H1 (cell line): Measurements from ENCODE around the gene EYA4. TPM values are rescaled to one million over a fixed set of nuclear protein-coding genes. Genes with fewer than 3 reads are reported as not detected.

Experiments
- CTCF ChIA-PET: fragments of 300-600 bp; sonication (Branson Sonifier 250); formaldehyde crosslinking; loops from one replicate; lab custom pipeline; 2021; ENCODE audit not compliant: partially characterized antibody; lab: Charles Lee
- POLR2A ChIA-PET: fragments of 300-600 bp; sonication (Branson Sonifier 250); formaldehyde crosslinking; loops from one replicate; lab custom pipeline; 2021; ENCODE audit warnings: inconsistent platforms; ENCODE audit not compliant: partially characterized antibody; lab: Charles Lee
- DNase-seq, 2 experiments: peaks; one replicate each; pipeline versions ENCODE4 v3.0.0 to v3.0.0-alpha.2; 2010 to 2022; ENCODE audit warnings: low spot score in 2 of 2, low read depth in 1 of 2, mixed read lengths in 1 of 2
- FAIRE-seq: peaks from 2 replicates; lab custom pipeline; 2011; peaks lifted over from hg19 to GRCh38; lab: Jason Lieb, UNC
- H2AFZ ChIP-seq: 2 replicates; pipeline ENCODE4 v1.8.1; 2012; ENCODE audit warnings: low read length, inconsistent platforms
- H2AK5ac ChIP-seq: 2 replicates; pipeline ENCODE4 v1.6.1; 2013; ENCODE audit warnings: low read depth, low read length
- H2BK120ac ChIP-seq: replicated peaks from 2 replicates; pipeline ENCODE3; 2013; ENCODE audit warnings: low read depth, low read length, inconsistent platforms
- H2BK12ac ChIP-seq: 2 replicates; pipeline ENCODE4 v1.6.1; 2013; ENCODE audit warnings: low read depth, low read length
- H2BK15ac ChIP-seq: 2 replicates; pipeline ENCODE4 v1.6.1; 2013; ENCODE audit warnings: low read length
- H2BK20ac ChIP-seq: 2 replicates; pipeline ENCODE4 v1.6.1; 2013; ENCODE audit warnings: low read length
- H2BK5ac ChIP-seq: 2 replicates; pipeline ENCODE4 v1.6.1; 2013; ENCODE audit warnings: low read depth, low read length
- H3K14ac ChIP-seq: 2 replicates; pipeline ENCODE4 v1.6.1; 2013; ENCODE audit warnings: inconsistent platforms; ENCODE audit not compliant: insufficient read length
- H3K18ac ChIP-seq: 2 replicates; pipeline ENCODE4 v1.6.1; 2013; ENCODE audit warnings: low read length; ENCODE audit errors: extremely low read depth
- H3K23ac ChIP-seq: 2 replicates; pipeline ENCODE4 v1.6.1; 2013; ENCODE audit warnings: inconsistent platforms; ENCODE audit not compliant: insufficient read length
- H3K23me2 ChIP-seq: 2 replicates; pipeline ENCODE4 v1.6.1; 2013; ENCODE audit warnings: low read depth, low read length
- H3K27ac ChIP-seq: 2 replicates; pipeline ENCODE4 v1.6.1; 2011; ENCODE audit warnings: low read depth, low read length, inconsistent platforms
- H3K27me3 ChIP-seq, 4 experiments: replicated peaks in 1 of 4; 1 replicate in 1 of 4; 2 replicates in 3 of 4; pipeline versions ENCODE4 v1.6.1 to v1.8.1; 2011 to 2013; ENCODE audit warnings: low read length in 3 of 4, mild to moderate bottlenecking in 3 of 4, inconsistent platforms in 2 of 4, mixed read lengths in 2 of 4, moderate library complexity in 1 of 4; ENCODE audit not compliant: control insufficient read depth in 3 of 4, insufficient read depth in 3 of 4; ENCODE audit errors: extremely low read depth in 1 of 4
- H3K36me3 ChIP-seq, 4 experiments: 2 replicates each; pipeline versions ENCODE4 v1.6.1 to v1.8.1; 2011 to 2013; ENCODE audit warnings: mild to moderate bottlenecking in 4 of 4, low read length in 3 of 4, moderate library complexity in 2 of 4, control low read depth in 1 of 4, inconsistent platforms in 1 of 4; ENCODE audit not compliant: insufficient read depth in 4 of 4, control insufficient read depth in 2 of 4
- H3K4ac ChIP-seq: replicated peaks from 2 replicates; pipeline ENCODE3; 2013; ENCODE audit warnings: low read length, low read depth, mixed read lengths, inconsistent platforms; ENCODE audit not compliant: insufficient read length
- H3K4me1 ChIP-seq, 4 experiments: replicated peaks in 1 of 4; 1 replicate in 1 of 4; 2 replicates in 3 of 4; pipeline versions ENCODE4 v1.6.1 to v1.8.1; 2011 to 2013; ENCODE audit warnings: low read length in 3 of 4, inconsistent platforms in 2 of 4, mixed read lengths in 1 of 4; ENCODE audit not compliant: insufficient read depth in 4 of 4, control insufficient read depth in 3 of 4
- H3K4me2 ChIP-seq, 2 experiments: 2 replicates each; pipeline versions ENCODE4 v1.6.1 to v1.8.1; 2011 to 2013; ENCODE audit warnings: low read depth in 2 of 2, low read length in 2 of 2, control low read depth in 1 of 2, inconsistent platforms in 1 of 2, mild to moderate bottlenecking in 1 of 2; ENCODE audit not compliant: insufficient read depth in 1 of 2
- H3K4me3 ChIP-seq, 4 experiments: fragments of 200-600, 300-600 bp in 1 of 4; sonication (generic), shearing (Covaris generic), sonication (Bioruptor Twin) in 1 of 4; 2 replicates each; pipeline versions ENCODE4 v1.5.1 to v1.8.1; 2011 to 2016; ENCODE audit warnings: low read length in 4 of 4, low read depth in 3 of 4, control low read depth in 2 of 4, inconsistent platforms in 2 of 4, mild to moderate bottlenecking in 2 of 4, mixed read lengths in 1 of 4, moderate library complexity in 1 of 4; ENCODE audit not compliant: insufficient read depth in 2 of 4; ENCODE audit errors: extremely low read depth in 1 of 4
- H3K56ac ChIP-seq: replicated peaks from 2 replicates; pipeline ENCODE3; 2013; ENCODE audit warnings: low read depth, mild to moderate bottlenecking, mixed read lengths, low read length, inconsistent platforms; ENCODE audit not compliant: insufficient read length
- H3K79me1 ChIP-seq: 2 replicates; pipeline ENCODE4 v1.6.1; 2013; ENCODE audit warnings: low read depth, low read length, control low read depth
- H3K79me2 ChIP-seq, 2 experiments: 2 replicates each; pipeline versions ENCODE4 v1.6.1 to v1.8.1; 2012 to 2013; ENCODE audit warnings: low read length in 2 of 2, mild to moderate bottlenecking in 2 of 2, inconsistent platforms in 1 of 2; ENCODE audit not compliant: insufficient read depth in 2 of 2, control insufficient read depth in 1 of 2
- H3K9ac ChIP-seq, 4 experiments: replicated peaks in 1 of 4; 1 replicate in 1 of 4; 2 replicates in 3 of 4; pipeline versions ENCODE4 v1.6.1 to v1.8.1; 2011 to 2013; ENCODE audit warnings: low read depth in 3 of 4, low read length in 3 of 4, control low read depth in 2 of 4, mild to moderate bottlenecking in 2 of 4, moderate library complexity in 2 of 4, inconsistent platforms in 1 of 4; ENCODE audit errors: extremely low read depth in 1 of 4
- H3K9me3 ChIP-seq, 2 experiments: 2 replicates each; pipeline versions ENCODE4 v1.6.1 to v1.8.1; 2012 to 2013; ENCODE audit warnings: mild to moderate bottlenecking in 2 of 2, moderate library complexity in 2 of 2, control low read depth in 1 of 2, inconsistent platforms in 1 of 2, low read depth in 1 of 2, low read length in 1 of 2, mixed read lengths in 1 of 2; ENCODE audit not compliant: insufficient read depth in 2 of 2
- H4K20me1 ChIP-seq, 2 experiments: replicated peaks in 1 of 2; 2 replicates each; pipeline versions ENCODE3 to v1.8.1; 2011 to 2013; ENCODE audit warnings: inconsistent platforms in 2 of 2, low read length in 2 of 2, mild to moderate bottlenecking in 1 of 2; ENCODE audit not compliant: insufficient read depth in 2 of 2, control insufficient read depth in 1 of 2
- H4K5ac ChIP-seq: 2 replicates; pipeline ENCODE4 v1.6.1; 2013; ENCODE audit warnings: low read length, low read depth, mixed read lengths, inconsistent platforms; ENCODE audit not compliant: insufficient read length
- H4K8ac ChIP-seq: 2 replicates; pipeline ENCODE4 v1.8.0; 2013; ENCODE audit warnings: mild to moderate bottlenecking, moderate library complexity, low read length, inconsistent platforms; ENCODE audit not compliant: insufficient read depth; ENCODE audit errors: extremely low read depth
- H4K91ac ChIP-seq: replicated peaks from 2 replicates; pipeline ENCODE3; 2013; ENCODE audit warnings: low read length, mixed read lengths, inconsistent platforms; ENCODE audit not compliant: insufficient read length
- CTBP2 ChIP-seq: IDR thresholded peaks from 2 replicates; pipeline ENCODE4 v1.7.0; 2011; ENCODE audit warnings: borderline replicate concordance, mild to moderate bottlenecking, moderate library complexity, mixed read lengths, low read length; ENCODE audit not compliant: insufficient read depth, insufficient read length
- HDAC2 ChIP-seq, 2 experiments: fragments of 300-600 bp in 1 of 2; sonication (generic) in 1 of 2; IDR thresholded peaks; 2 replicates each; pipeline ENCODE4 v1.6.1; 2011 to 2012; ENCODE audit warnings: low read depth in 2 of 2, low read length in 2 of 2, mild to moderate bottlenecking in 2 of 2, moderate library complexity in 2 of 2, borderline replicate concordance in 1 of 2, inconsistent platforms in 1 of 2
- SIN3A ChIP-seq, 2 experiments: IDR thresholded peaks in 1 of 2; conservative IDR thresholded peaks in 1 of 2; 2 replicates each; pipeline ENCODE4 v1.6.1; 2011 to 2012; ENCODE audit warnings: low read length in 2 of 2, improper control_type of control experiment in 1 of 2, low read depth in 1 of 2, mild to moderate bottlenecking in 1 of 2
- SUZ12 ChIP-seq: fragments of 200-600 bp; sonication (generic); IDR thresholded peaks from 2 replicates; pipeline ENCODE4 v1.6.1; 2012; ENCODE audit warnings: mild to moderate bottlenecking, inconsistent platforms, low read length, moderate library complexity, mixed read lengths
- WGBS, 2 experiments: shearing (Covaris generic) in 1 of 2; methylation state at CpG; one replicate each; pipeline versions ENCODE4 v1.1.6 to v1.1.7; 2013 to 2015; ENCODE audit warnings: low lambda C conversion rate in 2 of 2, mixed read lengths in 2 of 2, inconsistent platforms in 1 of 2, low coverage in 1 of 2, missing lambda C conversion rate in 1 of 2; ENCODE audit not compliant: insufficient replicate concordance in 2 of 2, insufficient coverage in 1 of 2, insufficient read length in 1 of 2; ENCODE audit errors: extremely low coverage in 1 of 2, missing lambda C conversion rate in 1 of 2; 5-methylcytosine and 5-hydroxymethylcytosine counted together
- polyA plus RNA-seq, 7 experiments: library from polyadenylated mRNA; depleted of rRNA in 3 of 7; stranded (reverse) in 5 of 7; unstranded in 2 of 7; fragments of >200 nt in 5 of 7; fragments of 200-250 nt in 2 of 7; gene quantifications; 1 replicate in 5 of 7; 2 replicates in 1 of 7; 4 replicates in 1 of 7; pipeline versions ENCODE4 v1.2.1 to v1.2.3, GENCODE V29; 2011 to 2013; ENCODE audit warnings: missing spikeins in 2 of 7, mixed read lengths in 2 of 7
- total RNA-seq: library from RNA; stranded (reverse); fragmentation: NEBNext Ultra II Directional; extraction: Animal tissue kit (Norgen Biotek cat#: 25700); gene quantifications from 2 replicates; pipeline ENCODE4 v1.2.1, GENCODE V29; 2021

The EYA4 gene
- total and polyA plus RNA-seq, 2 of the 8 experiments (the other 6 are each of a cell fraction or from before 2014, with no cell fraction given): 0.06 to 0.17 TPM

DNA sequence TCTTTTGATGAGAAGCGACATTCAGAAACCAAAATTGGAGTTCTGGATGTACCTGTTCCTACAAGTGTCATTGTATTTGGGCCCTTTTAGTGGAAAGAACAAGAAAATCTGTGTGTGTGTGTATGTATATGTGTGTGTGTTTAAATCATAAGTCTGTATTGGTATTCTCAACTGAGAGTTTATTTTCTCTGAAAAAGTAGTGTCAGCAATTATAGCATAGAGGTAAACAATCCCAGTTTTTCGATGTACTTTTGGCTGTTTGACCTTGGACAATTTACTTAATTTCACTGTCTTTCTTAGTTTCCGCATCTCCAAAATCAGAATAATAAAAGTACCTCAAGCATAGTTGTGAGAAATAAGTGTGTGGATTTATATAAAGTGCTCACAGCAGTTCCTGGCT is 57.2 kb downstream of the EYA4 start:
- Histone ChIP-seq H3K56ac (peak overlapping the region; percentile 6), H3K36me3 (no peaks in the 10 kb centered on the region), H2BK120ac (no peak overlapping the region), H2BK5ac (no peak overlapping the region), H3K4me1 (0 out of 7 replicates have a peak, but pooled peaks cover 0 to 2% (median 0%) of the 10 kb centered on the region in 4 experiments), H2BK20ac (no peak overlapping the region), H3K23me2 (no peaks in the 10 kb centered on the region), H3K14ac (no peak overlapping the region), H3K27me3 (no peaks in the 10 kb centered on the region), H3K9ac (no peak overlapping the region), H3K4me2 (no peak overlapping the region), H3K79me1 (no peaks in the 10 kb centered on the region), H2BK15ac (no peak overlapping the region), H2BK12ac (no peak overlapping the region), H2AK5ac (no peak overlapping the region), H3K27ac (no peak overlapping the region), H4K5ac (no peak overlapping the region), H3K79me2 (no peaks in the 10 kb centered on the region), H4K20me1 (no peaks in the 10 kb centered on the region), H3K4ac (no peak overlapping the region), H3K18ac (no peak overlapping the region), H4K8ac (no peak overlapping the region), H3K9me3 (no peaks in the 10 kb centered on the region), H3K4me3 (no peak overlapping the region), H4K91ac (no peak overlapping the region), H3K23ac (no peak overlapping the region), H2AFZ (no peak overlapping the region)
- FAIRE-seq (no peak), DNase-seq (no peak)
- POLR2A ChIA-PET: no interaction called here
- WGBS, 2 experiments: 92% methylated on average over 3 of the region's 3 CpGs; no CpG with 5 or more reads in 1 of the 2 experiments
- CTCF ChIA-PET: interaction anchor here (0.9 kb wide), 1 partner anchor 60 kb away, joined by 3 read pairs; no protein-coding TSS in a partner anchor
- no peak for TF ChIP-seq CTBP2
- TF ChIP-seq SUZ12: no peak
- TF ChIP-seq HDAC2 (IDR thresholded peaks at IDR 0.05; ENCODE audit: borderline replicate concordance in 1 of 2, low read depth in 2 of 2, low read length in 2 of 2): no peak
- TF ChIP-seq SIN3A (conservative IDR thresholded peaks at IDR 0.05 in 1 of 2, IDR thresholded peaks at IDR 0.05 in 1 of 2; ENCODE audit: low read depth in 1 of 2, low read length in 2 of 2): no peak
